Stimulated activated CD4-positive, alpha-beta T cell treated with anti-CD3 and anti-CD28 coated beads, TNF-alpha, amount 100 ng/mL, for 4 hours (primary cell): ENCODE results near the gene ISL2.

Source experiments
- DNase-seq, 3 experiments: peaks; one replicate each; pipeline ENCODE4 v3.0.0-alpha.2; 2020; ENCODE audit warnings: low read depth in 3 of 3

The ISL2 gene

GRCh38 chr15:76327191-76328105 is 9.1 kb upstream of the ISL2 start:
- DNase-seq = no peak

- DNase-seq = no peak
Measured at GRCh38 chr15:76328106-76328696, 8.4 kb upstream of the ISL2 start.

GRCh38 chr15:76328958-76329357 is 7.6 kb upstream of the ISL2 start:
- no peak for DNase-seq

- no peak for DNase-seq
Measured at GRCh38 chr15:76330080-76330680, 6.4 kb upstream of the ISL2 start.

GRCh38 chr15:76332796-76333195 is 3.8 kb upstream of the ISL2 start:
- DNase-seq = no peak

GRCh38 chr15:76333309-76333708 is 3.3 kb upstream of the ISL2 start:
- DNase-seq = no peak

GRCh38 chr15:76333720-76334437 is 2.7 kb upstream of the ISL2 start:
- DNase-seq = no peak

- no peak for DNase-seq
Measured at GRCh38 chr15:76334438-76335306, 1.9 kb upstream of the ISL2 start.

- DNase-seq = no peak
Measured at GRCh38 chr15:76335307-76336253, 993 bp upstream of the ISL2 start.

- no peak for DNase-seq
Measured at GRCh38 chr15:76337059-76337695, 604 bp downstream of the ISL2 start.

GRCh38 chr15:76337696-76338485 is 1.3 kb downstream of the ISL2 start:
- no peak for DNase-seq

- no peak for DNase-seq
Measured at GRCh38 chr15:76338486-76339304, 2.1 kb downstream of the ISL2 start.

- DNase-seq = no peak
Measured at GRCh38 chr15:76339305-76340197, 3.0 kb downstream of the ISL2 start.

GRCh38 chr15:76340198-76340802 is 3.7 kb downstream of the ISL2 start:
- no peak for DNase-seq

GRCh38 chr15:76340803-76341365 is 4.3 kb downstream of the ISL2 start:
- DNase-seq = no peak
